KMS-11 (cell line): Measurements from ENCODE around the gene CPSF3.
A peak's percentile ranks its signal among the peaks of the same experiment; 100 is the strongest.

Experiments used
- H2AFZ ChIP-seq: fragments of 200-600 bp; sonication (generic); 2 replicates; pipeline ENCODE4 v1.6.1; 2016; ENCODE audit warnings: antibody characterized with exemption, mixed run types, low read depth
- H3K27ac ChIP-seq: fragments of 200-600 bp; sonication (generic); 2 replicates; pipeline ENCODE4 v1.6.1; 2016; ENCODE audit warnings: mild to moderate bottlenecking, mixed run types
- H3K27me3 ChIP-seq: fragments of 200-600 bp; sonication (generic); 2 replicates; pipeline ENCODE4 v1.6.1; 2017; ENCODE audit warnings: mild to moderate bottlenecking, low read depth, mixed run types, moderate library complexity; ENCODE audit not compliant: insufficient read depth
- H3K36me3 ChIP-seq: fragments of 200-600 bp; sonication (generic); 2 replicates; pipeline ENCODE4 v1.6.1; 2017; ENCODE audit warnings: mild to moderate bottlenecking, mixed run types; ENCODE audit not compliant: insufficient read depth
- H3K4me1 ChIP-seq: fragments of 200-600 bp; sonication (generic); 2 replicates; pipeline ENCODE4 v1.6.1; 2016; ENCODE audit warnings: mild to moderate bottlenecking, low read depth, mixed run types; ENCODE audit not compliant: poor library complexity, severe bottlenecking
- H3K4me2 ChIP-seq: fragments of 200-600 bp; sonication (generic); 2 replicates; pipeline ENCODE4 v1.7.0; 2016; ENCODE audit warnings: mild to moderate bottlenecking, mixed run types
- H3K4me3 ChIP-seq: fragments of 200-600 bp; sonication (generic); IDR thresholded peaks from 2 replicates; pipeline ENCODE4 v1.6.1; 2017; ENCODE audit warnings: low read depth, low read length, mixed read lengths; ENCODE audit not compliant: insufficient read depth
- H3K79me2 ChIP-seq: fragments of 200-600 bp; sonication (generic); 2 replicates; pipeline ENCODE4 v1.6.1; 2016; ENCODE audit warnings: low read depth, mixed run types; ENCODE audit not compliant: insufficient read depth
- H3K9ac ChIP-seq: fragments of 200-600 bp; sonication (generic); 2 replicates; pipeline ENCODE4 v1.6.1; 2016; ENCODE audit warnings: mild to moderate bottlenecking, mixed run types
- H4K20me1 ChIP-seq: fragments of 200-600 bp; sonication (generic); 2 replicates; pipeline ENCODE4 v1.6.1; 2016; ENCODE audit warnings: mild to moderate bottlenecking, mixed run types; ENCODE audit not compliant: insufficient read depth
- TF ChIP-seq, protein P1 (sequence below): fragments of 200-600 bp; sonication (generic); conservative IDR thresholded peaks from 2 replicates; pipeline ENCODE4 v1.6.1; 2017; ENCODE audit warnings: low read depth, mild to moderate bottlenecking, antibody characterized with exemption, low read length, moderate library complexity, mixed read lengths

The CPSF3 gene

GRCh38 chr2:9461079-9461478 is 37.6 kb downstream of the CPSF3 start:
- H4K20me1 ChIP-seq = no peaks in the 10 kb centered on the region
- 0 out of 2 replicates have a peak, but pooled peaks cover 4% of the 10 kb centered on the region for H3K36me3 ChIP-seq
- H3K4me3 ChIP-seq = no peak overlapping the region
- peaks cover 36% of the 10 kb centered on the region for H3K4me1 ChIP-seq
- no peaks in the 10 kb centered on the region for H3K79me2 ChIP-seq
- no peak overlapping the region for H3K4me2 ChIP-seq
- TF ChIP-seq, protein P1, sequence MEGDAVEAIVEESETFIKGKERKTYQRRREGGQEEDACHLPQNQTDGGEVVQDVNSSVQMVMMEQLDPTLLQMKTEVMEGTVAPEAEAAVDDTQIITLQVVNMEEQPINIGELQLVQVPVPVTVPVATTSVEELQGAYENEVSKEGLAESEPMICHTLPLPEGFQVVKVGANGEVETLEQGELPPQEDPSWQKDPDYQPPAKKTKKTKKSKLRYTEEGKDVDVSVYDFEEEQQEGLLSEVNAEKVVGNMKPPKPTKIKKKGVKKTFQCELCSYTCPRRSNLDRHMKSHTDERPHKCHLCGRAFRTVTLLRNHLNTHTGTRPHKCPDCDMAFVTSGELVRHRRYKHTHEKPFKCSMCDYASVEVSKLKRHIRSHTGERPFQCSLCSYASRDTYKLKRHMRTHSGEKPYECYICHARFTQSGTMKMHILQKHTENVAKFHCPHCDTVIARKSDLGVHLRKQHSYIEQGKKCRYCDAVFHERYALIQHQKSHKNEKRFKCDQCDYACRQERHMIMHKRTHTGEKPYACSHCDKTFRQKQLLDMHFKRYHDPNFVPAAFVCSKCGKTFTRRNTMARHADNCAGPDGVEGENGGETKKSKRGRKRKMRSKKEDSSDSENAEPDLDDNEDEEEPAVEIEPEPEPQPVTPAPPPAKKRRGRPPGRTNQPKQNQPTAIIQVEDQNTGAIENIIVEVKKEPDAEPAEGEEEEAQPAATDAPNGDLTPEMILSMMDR = no peak
- no peak overlapping the region for H3K27ac ChIP-seq
- no peaks in the 10 kb centered on the region for H3K27me3 ChIP-seq
- no peak overlapping the region for H2AFZ ChIP-seq
- H3K9ac ChIP-seq = no peak overlapping the region

GRCh38 chr2:9462313-9462712 is 38.9 kb downstream of the CPSF3 start:
- H3K79me2 ChIP-seq = no peaks in the 10 kb centered on the region
- TF ChIP-seq, protein P1 = no peak
- H3K9ac ChIP-seq = no peak overlapping the region
- peak overlapping the region; percentile 74 for H3K27ac ChIP-seq
- H3K4me2 ChIP-seq = peak overlapping the region; percentile 54; the same call in 1 of the 2 replicates
- no peaks in the 10 kb centered on the region for H3K27me3 ChIP-seq
- H3K36me3 ChIP-seq = no peaks in the 10 kb centered on the region
- H4K20me1 ChIP-seq = no peaks in the 10 kb centered on the region
- H3K4me1 ChIP-seq = peaks cover 36% of the 10 kb centered on the region
- no peak overlapping the region for H2AFZ ChIP-seq
- no peak overlapping the region for H3K4me3 ChIP-seq

GRCh38 chr2:9462886-9463697 is 39.6 kb downstream of the CPSF3 start:
- H3K36me3 ChIP-seq = no peaks in the 10 kb centered on the region
- H3K4me2 ChIP-seq = peak overlapping the region; percentile 54; the same call in 1 of the 2 replicates
- no peaks in the 10 kb centered on the region for H4K20me1 ChIP-seq
- no peak overlapping the region for H3K4me3 ChIP-seq
- H3K4me1 ChIP-seq = peaks cover 36% of the 10 kb centered on the region
- TF ChIP-seq, protein P1 = no peak
- H3K27me3 ChIP-seq = no peaks in the 10 kb centered on the region
- no peaks in the 10 kb centered on the region for H3K79me2 ChIP-seq
- H3K9ac ChIP-seq = no peak overlapping the region; the same call in 1 of the 2 replicates
- H3K27ac ChIP-seq = peak overlapping the region; percentile 74
- no peak overlapping the region for H2AFZ ChIP-seq

GRCh38 chr2:9463698-9464034 is 40.2 kb downstream of the CPSF3 start:
- TF ChIP-seq, protein P1 = no peak
- Histone ChIP-seq H3K4me1 (peaks cover 36% of the 10 kb centered on the region), H3K27ac (peak overlapping the region; percentile 74), H3K4me2 (peak overlapping the region; percentile 54), H3K4me3 (no peak overlapping the region), H3K27me3 (no peaks in the 10 kb centered on the region), H3K9ac (peak overlapping the region; percentile 20; the same call in 1 of the 2 replicates), H2AFZ (no peak overlapping the region), H4K20me1 (no peaks in the 10 kb centered on the region), H3K79me2 (no peaks in the 10 kb centered on the region), H3K36me3 (no peaks in the 10 kb centered on the region)
